Kidney (tissue), 14 donors: Measurements from ENCODE around the gene NOTCH1. TPM values are rescaled to one million over a fixed set of nuclear protein-coding genes. Genes with fewer than 3 reads are reported as not detected.

Source experiments
- DNase-seq, 5 donors: peaks; one replicate each; pipeline ENCODE4 v3.0.0-alpha.2; 2013 to 2020
- FAIRE-seq: peaks from 2 replicates; lab custom pipeline; 2012; peaks lifted over from hg19 to GRCh38; lab: Jason Lieb, UNC
- H3K27ac ChIP-seq, 2 donors: one replicate each; pipeline ENCODE4 v1.7.0; 2013; ENCODE audit warnings: low read depth in 2 of 2, low read length in 2 of 2, inconsistent platforms in 1 of 2
- H3K27me3 ChIP-seq: one replicate; pipeline ENCODE4 v1.7.1; 2013; ENCODE audit warnings: low read length, inconsistent platforms; ENCODE audit not compliant: control insufficient read depth, insufficient read depth
- H3K36me3 ChIP-seq, 3 donors: one replicate each; pipeline versions ENCODE4 v1.7.0 to v1.7.1; 2013; ENCODE audit warnings: low read length in 3 of 3, control low read depth in 1 of 3, inconsistent platforms in 1 of 3; ENCODE audit not compliant: insufficient read depth in 3 of 3, control insufficient read depth in 2 of 3
- H3K4me1 ChIP-seq, 3 donors: one replicate each; pipeline versions ENCODE4 v1.7.0 to v1.7.1; 2013; ENCODE audit warnings: low read length in 3 of 3, inconsistent platforms in 1 of 3, low read depth in 1 of 3; ENCODE audit not compliant: control insufficient read depth in 2 of 3, insufficient read depth in 2 of 3
- H3K4me3 ChIP-seq, 3 donors: one replicate each; pipeline versions ENCODE4 v1.7.0 to v1.8.1; 2013; ENCODE audit warnings: low read length in 3 of 3, control low read depth in 1 of 3, inconsistent platforms in 1 of 3
- H3K9ac ChIP-seq, 3 donors: one replicate each; pipeline versions ENCODE4 v1.7.0 to v1.7.1; 2013; ENCODE audit warnings: low read length in 3 of 3, control low read depth in 1 of 3, inconsistent platforms in 1 of 3
- H3K9me3 ChIP-seq, 3 donors: one replicate each; pipeline versions ENCODE4 v1.7.0 to v1.7.1; 2013; ENCODE audit warnings: low read length in 3 of 3, control low read depth in 1 of 3, inconsistent platforms in 1 of 3; ENCODE audit not compliant: control insufficient read depth in 2 of 3, insufficient read depth in 1 of 3
- CTCF ChIP-seq: IDR thresholded peaks from 3 replicates; pipeline ENCODE4 v1.5.1; 2012; ENCODE audit warnings: mild to moderate bottlenecking, moderate library complexity, borderline replicate concordance; ENCODE audit not compliant: insufficient read depth; ENCODE audit errors: extremely low read depth
- intact Hi-C: fragments of 100-400 bp; cut with DNase I; formaldehyde crosslinking; loops from one replicate; pipeline ENCODE4 v1.11.1; 2022
- polyA plus RNA-seq: library from polyadenylated mRNA; stranded (reverse); fragments of 350-450 nt; fragmentation: Illumina TruSeq; extraction: RNeasy Lipid Tissue Mini Kit (QIAGEN cat#74804); gene quantifications from one replicate; pipeline ENCODE4 v1.2.3, GENCODE V29; 2014; ENCODE audit warnings: low read depth, low replicate concordance; ENCODE audit not compliant: insufficient read depth
- total RNA-seq: library from RNA; stranded (reverse); fragmentation: NEBNext Ultra II Directional; extraction: Animal tissue kit (Norgen Biotek cat#: 25700); gene quantifications from one replicate; pipeline ENCODE4 v1.2.1, GENCODE V29; 2021
- donor health status: control.
- donor health status: control.
- donor health status: control.
- donor health status: control.
- donor health status: control.
- donor health status: DM: yes; HTN: yes; CAD: no.
- donor health status: Normal renal cell carcinoma (clear cell type).

NOTCH1 gene
- total and polyA plus RNA-seq, 2 donors from 2014 or later, result 6.5 to 77.2 TPM

- peak in 1 of 5 donors; percentile 75 for DNase-seq
- peaks cover 3 to 34% (median 7%) of the 10 kb centered on the region in 3 donors for H3K4me1 ChIP-seq
These were observed 24.5 kb upstream of the NOTCH1 start for GRCh38 chr9:136570191-136570845.

GRCh38 chr9:136569526-136570148, 23.8 kb upstream of the NOTCH1 start:
- peak in 1 of 5 donors; percentile 10 for DNase-seq
- Histone ChIP-seq H3K36me3 (no peaks in the 10 kb centered on the region), H3K9me3 (peaks cover 0 to 6% (median 0%) of the 10 kb centered on the region in 3 donors), H3K4me1 (peaks cover 3 to 37% (median 7%) of the 10 kb centered on the region in 3 donors), H3K27ac (no peak overlapping the region), H3K27me3 (no peaks in the 10 kb centered on the region), H3K4me3 (peak overlapping the region in 1 of 3 donors; percentile 35), H3K9ac (peak overlapping the region in 1 of 3 donors; percentile 10)
- FAIRE-seq, result no peak
- intact Hi-C loops, result no loop called here
- no peak for TF ChIP-seq CTCF

More at GRCh38 chr9:136570191-136570845, 24.5 kb upstream of the NOTCH1 start:
- Histone ChIP-seq H3K36me3 (no peaks in the 10 kb centered on the region), H3K9me3 (peaks cover 0 to 6% (median 0%) of the 10 kb centered on the region in 3 donors), H3K9ac (no peak overlapping the region), H3K27ac (no peak overlapping the region), H3K27me3 (no peaks in the 10 kb centered on the region), H3K4me3 (no peak overlapping the region)
- no peak for TF ChIP-seq CTCF
- intact Hi-C loops, result no loop called here
- FAIRE-seq, result no peak

GRCh38 chr9:136568288-136569081, 22.6 kb upstream of the NOTCH1 start:
- Histone ChIP-seq H3K27me3 (no peaks in the 10 kb centered on the region), H3K9ac (no peak overlapping the region), H3K27ac (no peak overlapping the region), H3K9me3 (peaks cover 0 to 6% (median 0%) of the 10 kb centered on the region in 3 donors), H3K4me3 (no peak overlapping the region), H3K36me3 (no peaks in the 10 kb centered on the region), H3K4me1 (peaks cover 3 to 47% (median 7%) of the 10 kb centered on the region in 3 donors)
- no peak for FAIRE-seq
- DNase-seq, result peak in 1 of 5 donors; percentile 82
- TF ChIP-seq CTCF, result no peak
- intact Hi-C loops, result no loop called here
